Measurements from ENCODE around the gene SEMA5B. TPM values are rescaled to one million over a fixed set of nuclear protein-coding genes. Genes with fewer than 3 reads are reported as not detected.

The SEMA5B gene
- total RNA-seq, 1 experiment from 2014 or later: 9.4 TPM

GRCh38 chr3:123063034-123063433 is 35.5 kb upstream of the SEMA5B start:
- Histone ChIP-seq H2BK15ac (ENCODE audit: low read depth, low read length) (no peak overlapping the region), H3K14ac (ENCODE audit: insufficient read depth, low read length) (no peak overlapping the region), H3K56ac (ENCODE audit: insufficient read length, low read depth, low read length) (no peak overlapping the region), H3K79me1 (ENCODE audit: insufficient read depth, low read depth, low read length, poor library complexity, severe bottlenecking) (no peaks in the 10 kb centered on the region), H3K4me1 (ENCODE audit: insufficient read depth, low read length) (0 out of 2 replicates have a peak, but pooled peaks cover 2% of the 10 kb centered on the region), H3K23ac (ENCODE audit: insufficient read length, low read depth, low read length) (no peak overlapping the region), H2AK5ac (ENCODE audit: insufficient read length, low read length) (no peak overlapping the region), H3K79me2 (ENCODE audit: insufficient read depth, low read length) (no peaks in the 10 kb centered on the region; the same call in 1 of the 2 replicates), H2AFZ (ENCODE audit: low read length) (no peak overlapping the region), H3K27ac (ENCODE audit: insufficient read length, low read depth, low read length) (no peak overlapping the region), H3K4ac (ENCODE audit: low read depth, low read length) (no peak overlapping the region), H3K9me3 (ENCODE audit: control insufficient read depth, low read depth, low read length) (no peaks in the 10 kb centered on the region), H3T11ph (ENCODE audit: low read length) (no peak overlapping the region), H3K27me3 (ENCODE audit: insufficient read depth, low read length) (no peaks in the 10 kb centered on the region; the same call in 1 of the 2 replicates), H4K91ac (ENCODE audit: insufficient read length, low read depth, low read length) (no peak overlapping the region), H3K23me2 (ENCODE audit: insufficient read length, low read depth, low read length, poor library complexity, severe bottlenecking) (peaks cover 10% of the 10 kb centered on the region), H4K20me1 (ENCODE audit: control insufficient read depth, insufficient read depth, insufficient read length) (no peaks in the 10 kb centered on the region), H4K5ac (ENCODE audit: insufficient read length, low read depth, low read length) (no peak overlapping the region), H2BK120ac (ENCODE audit: low read depth, low read length, poor library complexity, severe bottlenecking) (no peak overlapping the region), H2BK5ac (ENCODE audit: insufficient read length, low read length) (no peak overlapping the region), H3K18ac (ENCODE audit: insufficient read length, low read depth, low read length) (no peak overlapping the region), H2BK12ac (ENCODE audit: insufficient read length, low read depth, low read length) (no peak overlapping the region), H3K9ac (ENCODE audit: extremely low read depth, insufficient read length, low read length) (no peak overlapping the region), H3K4me2 (ENCODE audit: insufficient read depth, insufficient read length, low read length) (no peak overlapping the region), H2BK20ac (ENCODE audit: low read depth, low read length, poor library complexity, severe bottlenecking) (no peak overlapping the region), H4K8ac (replicated peaks; ENCODE audit: insufficient read length, low read depth, low read length) (no peak overlapping the region)
- no peaks in the 10 kb centered on the region; a peak in 1 of 7 replicates for H3K36me3 Mint-ChIP-seq (ENCODE audit: insufficient read depth in 1 of 3, low read depth in 3 of 3)
- H3K27ac Mint-ChIP-seq: peak overlapping the region in 1 of 3 experiments; percentile 52; a peak in 1 of 7 replicates
- WGBS (ENCODE audit: extremely low coverage, insufficient read length, low lambda C conversion rate): no CpG with 5 or more reads among the region's 6 CpGs
- peaks cover 48% of the 10 kb centered on the region for H3K27me3 Mint-ChIP-seq (ENCODE audit: low read depth)
- H3K4me3 Mint-ChIP-seq: no peak overlapping the region
- DNase-seq: no peak
- peaks cover 14 to 18% of the 10 kb centered on the region in 2 experiments for H3K4me1 Mint-ChIP-seq
- peaks cover 6 to 9% of the 10 kb centered on the region in 2 experiments; a peak in 3 of 5 replicates for H3K9me3 Mint-ChIP-seq
- TF ChIP-seq, protein P1, sequence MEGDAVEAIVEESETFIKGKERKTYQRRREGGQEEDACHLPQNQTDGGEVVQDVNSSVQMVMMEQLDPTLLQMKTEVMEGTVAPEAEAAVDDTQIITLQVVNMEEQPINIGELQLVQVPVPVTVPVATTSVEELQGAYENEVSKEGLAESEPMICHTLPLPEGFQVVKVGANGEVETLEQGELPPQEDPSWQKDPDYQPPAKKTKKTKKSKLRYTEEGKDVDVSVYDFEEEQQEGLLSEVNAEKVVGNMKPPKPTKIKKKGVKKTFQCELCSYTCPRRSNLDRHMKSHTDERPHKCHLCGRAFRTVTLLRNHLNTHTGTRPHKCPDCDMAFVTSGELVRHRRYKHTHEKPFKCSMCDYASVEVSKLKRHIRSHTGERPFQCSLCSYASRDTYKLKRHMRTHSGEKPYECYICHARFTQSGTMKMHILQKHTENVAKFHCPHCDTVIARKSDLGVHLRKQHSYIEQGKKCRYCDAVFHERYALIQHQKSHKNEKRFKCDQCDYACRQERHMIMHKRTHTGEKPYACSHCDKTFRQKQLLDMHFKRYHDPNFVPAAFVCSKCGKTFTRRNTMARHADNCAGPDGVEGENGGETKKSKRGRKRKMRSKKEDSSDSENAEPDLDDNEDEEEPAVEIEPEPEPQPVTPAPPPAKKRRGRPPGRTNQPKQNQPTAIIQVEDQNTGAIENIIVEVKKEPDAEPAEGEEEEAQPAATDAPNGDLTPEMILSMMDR (conservative IDR thresholded peaks at IDR 0.05): no peak

Data from H9 (cell line).